Activated CD4-positive, alpha-beta T cell treated with anti-CD3 and anti-CD28 coated beads, Interleukin-2, amount 50 U/mL, for 4 hours (primary cell): Measurements from ENCODE around the gene ATP5F1D.

Experiments
- DNase-seq, 2 experiments: peaks; one replicate each; pipeline ENCODE4 v3.0.0-alpha.2; 2020

The ATP5F1D gene

DNA sequence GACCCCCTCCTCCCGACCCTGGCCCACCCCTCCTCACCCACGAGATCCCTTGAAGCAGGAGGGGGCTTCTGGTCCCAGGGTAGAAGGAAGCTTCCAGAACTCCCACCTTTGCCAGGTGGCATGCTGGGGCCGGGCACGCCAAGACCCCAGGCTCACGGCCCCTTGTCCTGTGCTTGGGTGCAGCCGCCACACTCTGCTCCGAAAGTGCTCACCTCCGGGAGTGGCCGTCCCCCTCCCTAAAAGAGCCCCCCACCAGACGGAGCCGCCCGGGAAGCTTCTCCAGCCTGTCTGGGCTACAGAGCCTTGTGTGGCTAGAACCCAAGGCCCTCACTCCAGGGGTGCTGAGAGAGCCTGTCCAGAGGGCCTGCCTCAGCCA lies 42.4 kb downstream of the ATP5F1D start:
- no peak for DNase-seq

DNA sequence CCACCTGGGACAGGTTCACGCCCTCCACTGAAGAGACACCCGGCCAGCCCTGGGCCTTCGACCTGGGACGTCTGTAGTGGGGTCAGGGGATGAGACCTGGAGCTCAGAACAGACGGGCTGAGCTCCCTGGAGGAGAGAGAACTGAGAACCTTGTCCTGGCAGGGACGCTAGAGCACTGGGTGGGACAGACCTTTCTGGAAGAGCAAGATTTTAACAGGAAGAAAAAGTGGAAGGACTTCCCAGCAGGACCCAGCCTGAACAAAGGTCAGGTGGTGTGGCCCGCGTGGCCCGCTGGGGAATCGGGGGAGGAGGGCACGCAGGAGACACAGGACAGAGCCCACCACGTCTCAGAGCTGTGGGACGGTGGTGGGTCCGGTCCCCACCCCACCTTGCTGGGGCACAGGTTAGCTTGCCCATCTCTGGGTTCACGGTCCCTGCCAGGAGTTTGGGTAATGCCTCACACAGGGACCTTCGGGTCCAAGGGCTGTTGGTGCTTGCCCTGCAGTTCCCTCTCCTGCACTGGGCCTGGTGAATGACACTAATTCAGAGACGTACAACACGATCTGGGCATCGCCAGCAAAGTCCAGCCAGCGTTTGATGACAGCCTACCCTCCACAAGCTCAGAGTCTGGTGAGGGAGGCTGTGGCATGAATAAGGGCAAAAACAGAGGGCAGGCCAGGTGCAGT lies 42.9 kb downstream of the ATP5F1D start:
- no peak for DNase-seq

DNA sequence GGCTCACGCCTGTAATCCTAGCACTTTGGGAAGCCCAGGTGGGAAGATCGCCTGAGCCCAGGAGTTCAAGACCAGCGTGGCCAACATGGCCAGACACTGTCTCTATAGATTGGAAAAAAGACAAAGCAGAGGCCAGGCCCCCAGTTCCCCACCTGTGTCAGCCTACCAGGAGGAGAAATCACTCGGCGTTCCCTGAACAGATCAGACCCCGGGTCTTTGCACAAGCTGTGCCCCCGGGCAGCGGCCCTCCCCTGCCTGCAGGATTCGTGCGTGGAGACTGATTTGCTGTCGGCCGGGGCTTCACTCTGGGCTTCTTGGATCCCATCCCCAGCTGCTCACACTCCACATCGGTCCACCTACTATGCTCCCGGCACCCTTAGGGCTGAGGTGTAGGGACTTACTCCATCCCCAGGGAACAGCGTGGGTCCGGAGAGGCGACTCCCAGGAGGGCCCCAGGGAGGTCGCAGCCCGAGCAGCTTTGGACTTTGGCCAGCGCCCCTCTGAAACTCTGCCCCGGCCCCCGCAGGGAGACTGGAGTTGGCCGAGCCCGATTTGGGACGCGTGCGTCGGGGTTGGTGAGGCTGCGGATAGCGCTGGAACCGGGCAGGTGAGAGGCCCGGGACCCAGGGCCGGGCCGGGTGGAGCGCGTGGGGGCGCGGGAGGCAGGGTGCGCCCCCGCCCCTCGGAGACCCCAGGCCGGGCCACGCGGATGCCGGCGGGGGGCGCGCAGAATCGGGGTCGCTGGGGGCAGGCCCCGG lies 43.6 kb downstream of the ATP5F1D start:
- no peak for DNase-seq

DNA sequence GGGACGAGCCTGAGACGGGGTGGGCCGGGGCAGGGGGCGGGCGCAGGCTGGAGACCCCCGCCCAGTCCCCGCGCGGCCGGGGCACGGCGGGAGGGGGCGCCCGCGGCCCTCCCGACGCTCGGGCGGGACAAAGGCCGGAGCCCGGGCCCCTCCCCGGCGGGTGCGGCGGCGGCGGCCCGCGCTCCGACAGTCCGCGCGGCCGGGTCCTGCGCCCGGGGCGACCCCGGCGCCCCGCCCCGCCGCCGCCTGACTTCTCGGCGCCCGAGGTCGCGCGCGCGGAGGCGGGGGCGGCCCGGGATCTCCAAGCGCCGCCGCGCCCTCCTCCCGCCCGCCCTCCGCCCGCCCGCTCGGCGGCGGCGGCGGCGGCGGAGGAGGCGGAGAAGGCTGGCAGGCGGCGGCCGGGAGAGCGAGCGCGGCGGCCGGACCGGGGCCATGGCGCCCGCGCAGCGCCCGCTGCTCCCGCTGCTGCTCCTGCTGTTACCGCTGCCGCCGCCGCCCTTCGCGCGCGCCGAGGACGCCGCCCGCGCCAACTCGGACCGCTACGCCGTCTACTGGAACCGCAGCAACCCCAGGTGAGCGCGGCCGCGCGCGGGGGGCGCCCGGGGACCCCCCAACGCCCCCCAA lies 44.3 kb downstream of the ATP5F1D start, which contains the start of gene EFNA2:
Gene EFNA2 (plus strand): TSS at position 137 of the 624 bp plus-strand sequence. CDS start 296 bp downstream, at position 433.
- DNase-seq, result no peak

DNA sequence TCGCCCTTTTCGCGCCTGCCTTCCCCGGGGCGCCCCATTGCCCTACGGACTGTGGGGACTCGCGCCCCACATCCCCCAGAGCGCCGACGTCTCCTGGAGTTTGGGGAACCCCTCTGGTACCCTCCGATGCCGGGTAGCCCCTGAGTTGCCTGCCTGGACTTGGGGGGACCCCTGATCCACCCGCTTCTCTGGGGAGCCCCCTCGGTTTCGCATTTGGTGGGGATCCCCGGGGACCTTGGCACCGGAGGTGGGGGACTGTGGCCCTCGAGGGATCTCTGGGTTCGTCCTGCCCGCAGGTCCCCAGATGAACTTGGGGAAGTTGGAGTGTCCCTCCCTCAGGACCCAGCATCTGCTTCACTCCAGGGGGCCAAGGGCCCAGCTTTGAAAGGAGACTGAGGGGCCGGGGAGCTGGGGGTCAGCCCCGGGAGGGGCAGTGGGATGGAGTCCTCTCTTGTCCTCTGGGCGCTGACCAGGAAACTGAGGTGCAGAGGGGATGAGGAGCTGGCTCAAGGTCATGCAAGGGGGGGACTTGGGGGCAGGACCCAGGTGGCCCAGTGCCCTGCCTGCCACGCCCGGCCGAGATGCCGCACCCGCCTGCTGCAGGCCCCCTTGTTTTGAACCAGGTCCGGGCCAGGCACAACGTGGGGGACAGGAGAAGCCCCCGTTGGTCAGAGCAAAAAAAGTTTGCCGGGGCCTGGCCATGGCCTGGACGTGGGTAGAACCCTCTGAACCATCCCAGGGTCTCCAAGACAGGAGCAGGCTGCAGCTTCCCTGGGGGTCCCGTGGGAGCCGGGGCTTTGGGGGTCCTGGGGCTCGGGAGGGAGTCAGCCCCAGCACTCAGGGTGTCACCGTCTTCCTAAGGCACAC lies 45.2 kb downstream of the ATP5F1D start:
- no peak for DNase-seq

DNA sequence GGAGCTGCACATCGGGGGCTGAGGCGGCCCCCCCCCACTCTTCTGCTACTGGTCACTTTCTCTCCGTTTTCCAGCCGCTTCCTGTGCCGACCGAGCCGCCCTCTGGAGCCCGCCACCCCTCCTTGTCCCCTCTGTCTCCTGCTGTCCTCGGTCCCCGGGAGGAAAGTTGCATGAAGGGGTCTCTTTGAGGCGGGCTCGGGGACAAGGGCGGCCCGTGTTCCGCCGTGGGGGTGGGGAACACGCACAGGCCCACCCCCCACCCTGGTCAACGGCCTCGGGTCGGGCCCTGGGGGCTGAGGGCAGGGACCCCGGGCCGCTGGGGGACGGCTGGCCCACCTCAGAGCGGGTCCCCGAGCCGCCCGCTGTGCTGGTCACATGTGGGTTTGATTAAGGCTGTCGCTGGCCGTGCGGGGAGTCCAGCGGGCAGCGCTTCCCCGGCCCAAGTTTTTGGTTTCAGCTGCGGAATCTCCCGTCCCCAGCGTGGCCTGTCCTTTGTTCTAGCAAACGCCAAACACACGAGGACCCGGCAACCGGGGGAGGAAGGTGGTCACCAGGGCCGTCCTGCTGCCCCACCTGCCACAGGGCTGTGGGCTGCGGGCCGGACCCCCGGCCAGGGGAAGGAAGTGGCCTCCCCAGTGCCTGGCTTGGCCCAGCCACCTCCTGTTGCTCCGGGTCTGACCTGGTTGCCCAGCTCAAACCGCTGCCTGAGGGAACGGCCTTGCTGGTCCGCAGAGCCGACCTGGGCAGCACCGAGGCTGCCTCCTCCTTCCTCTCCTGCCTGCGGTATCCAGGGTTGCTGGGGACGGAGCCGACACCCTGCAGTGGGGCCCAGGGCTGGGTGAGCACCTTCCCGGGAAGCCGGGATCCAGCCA lies 46.0 kb downstream of the ATP5F1D start:
- no peak for DNase-seq

DNA sequence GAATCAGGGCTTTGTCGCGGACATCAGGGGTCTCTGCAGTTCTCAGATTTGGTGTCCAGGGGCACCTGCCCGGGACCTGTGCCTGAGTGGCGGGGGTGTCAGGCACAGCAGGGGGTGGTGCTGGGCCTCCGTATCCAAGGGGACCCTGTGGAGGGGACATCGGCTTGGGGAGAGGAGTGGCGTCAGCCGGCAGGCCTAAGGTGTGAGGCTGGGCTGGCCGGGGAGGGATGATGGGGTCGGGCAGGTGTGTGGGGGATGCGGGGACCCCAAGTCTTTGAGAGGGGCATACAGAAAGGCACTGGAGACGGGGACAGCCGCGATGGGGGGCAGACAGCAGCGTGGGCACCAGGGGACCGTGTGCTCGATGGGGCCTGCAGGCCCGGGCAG lies 46.7 kb downstream of the ATP5F1D start:
- DNase-seq, result no peak

DNA sequence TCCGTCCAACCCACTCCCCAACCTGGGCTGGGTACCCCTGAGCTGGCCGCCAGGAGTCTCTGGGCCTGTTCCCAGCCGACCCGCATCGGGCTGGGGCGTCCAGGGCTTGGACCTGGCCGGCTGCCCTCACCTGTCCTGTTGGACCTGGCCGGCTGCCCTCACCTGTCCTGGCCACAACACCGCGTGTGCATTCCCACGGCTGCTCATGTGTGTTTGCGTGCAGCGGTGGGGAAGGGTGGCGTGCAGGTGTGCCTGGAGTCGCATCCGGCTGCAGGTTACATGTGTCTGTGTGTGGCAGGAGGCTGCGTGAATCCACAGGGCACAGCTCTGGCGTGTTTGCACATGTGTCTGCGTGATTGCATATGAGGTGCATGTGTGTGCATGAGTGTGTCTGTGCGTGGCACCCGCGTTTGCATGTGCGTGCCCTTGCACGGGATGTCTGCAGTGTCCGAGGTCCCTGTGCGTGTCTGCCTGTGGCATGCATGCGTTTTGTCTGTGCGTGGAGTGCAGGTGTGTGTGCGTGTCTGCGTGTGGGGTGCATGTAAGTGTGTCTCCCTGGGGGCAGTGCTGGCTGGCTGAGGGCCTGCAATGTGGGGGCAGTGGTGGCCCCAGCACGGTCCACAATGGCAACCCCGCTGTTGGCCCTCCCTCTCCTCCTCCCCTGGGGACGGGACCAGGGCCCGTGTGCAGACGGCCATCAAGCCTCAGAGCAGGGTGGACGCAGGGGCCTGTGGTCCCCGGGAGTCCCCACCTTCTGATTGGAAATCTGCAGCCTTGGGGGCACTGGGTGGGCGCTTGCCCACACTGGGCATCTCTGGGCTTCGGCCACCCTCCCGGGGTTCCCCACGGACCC lies 47.5 kb downstream of the ATP5F1D start:
- DNase-seq, result no peak

DNA sequence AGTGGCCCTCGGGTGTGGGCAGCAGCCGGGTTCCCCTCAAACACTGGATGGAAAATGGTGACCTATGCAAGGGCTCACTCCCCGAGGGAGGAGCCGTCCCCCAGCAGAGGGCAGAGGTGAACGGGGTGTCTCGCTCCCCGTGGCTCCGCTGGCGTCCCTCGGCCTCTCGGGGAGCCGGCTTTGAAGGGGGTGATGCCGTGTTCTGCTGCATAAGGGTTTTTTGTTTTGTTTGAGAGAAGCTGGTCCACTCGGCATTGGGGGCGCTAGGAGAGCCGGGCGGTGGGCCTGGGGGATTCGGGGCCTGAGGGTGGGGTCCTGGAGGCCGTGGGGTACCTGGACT lies 48.1 kb downstream of the ATP5F1D start:
- no peak for DNase-seq

DNA sequence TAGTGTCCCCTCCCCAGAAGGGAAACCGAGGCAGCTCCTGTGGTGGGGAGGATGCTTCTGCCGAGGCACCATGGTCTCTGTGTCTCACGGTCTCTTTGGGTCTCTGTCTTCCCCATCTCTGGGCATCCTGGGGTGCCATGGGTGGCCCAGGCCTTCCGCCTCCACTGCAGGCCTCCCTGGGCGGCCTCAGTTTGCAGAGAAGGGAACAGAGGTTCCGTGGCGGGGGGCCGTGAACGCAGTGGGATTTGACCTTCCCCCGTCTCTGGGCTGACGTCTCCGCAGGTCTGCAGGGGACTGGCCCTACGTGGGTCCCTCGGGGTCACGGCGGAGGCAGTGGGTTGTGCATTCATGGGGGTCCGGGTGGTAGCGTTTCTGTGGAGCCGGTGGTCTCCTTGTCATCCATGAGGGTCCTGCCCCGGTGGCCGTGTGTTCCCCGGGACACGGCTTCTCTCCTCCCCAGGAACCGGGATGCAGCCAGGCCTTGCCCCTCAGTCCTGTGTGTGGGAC lies 48.7 kb downstream of the ATP5F1D start:
- DNase-seq, result no peak

DNA sequence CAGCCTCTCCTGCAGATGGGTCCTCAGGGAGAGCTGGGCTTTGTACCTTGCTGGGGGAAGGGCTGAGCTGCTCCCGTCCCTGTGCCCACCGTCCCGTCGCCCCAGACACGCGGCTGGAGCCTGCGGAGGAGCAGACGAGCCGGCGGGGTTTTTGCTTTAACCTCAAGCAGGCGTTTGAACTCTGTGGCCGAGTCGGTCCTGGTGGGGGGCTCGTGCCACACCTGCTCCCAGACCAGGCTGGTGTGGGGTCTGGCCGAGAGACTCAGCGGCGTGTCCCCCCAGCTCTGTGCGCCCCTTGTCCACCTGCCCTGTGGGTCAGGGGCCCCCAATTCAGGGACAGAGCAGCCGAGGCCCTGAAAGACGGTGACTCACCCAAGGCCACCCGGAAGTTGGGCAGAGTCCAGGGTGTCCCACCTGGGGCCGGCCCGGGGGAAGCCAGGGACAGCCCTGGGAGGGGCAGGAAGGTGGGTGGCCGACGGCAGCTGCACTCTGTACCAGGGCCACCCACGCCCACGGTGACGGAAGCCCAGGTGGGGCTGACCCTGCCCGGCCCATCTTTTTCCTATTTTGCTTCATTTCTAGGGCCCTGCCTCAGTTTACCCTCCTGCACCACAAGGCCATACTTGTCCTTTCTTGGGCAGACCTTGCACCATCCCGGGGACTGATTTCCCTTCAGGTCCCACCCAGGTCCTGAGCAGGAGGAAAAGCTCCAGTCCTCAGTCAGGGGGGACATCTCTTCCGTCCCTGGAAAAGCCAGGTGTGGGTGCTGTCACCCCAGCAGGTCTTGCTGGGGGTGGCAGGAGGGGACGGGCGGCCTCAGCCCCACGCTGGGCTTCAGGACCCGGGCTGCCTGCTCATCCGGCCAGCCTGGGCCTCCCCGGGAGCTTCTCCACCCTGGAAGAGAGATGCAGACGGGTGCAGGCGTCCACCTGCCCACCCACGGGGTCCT lies 49.4 kb downstream of the ATP5F1D start:
- DNase-seq, result no peak

DNA sequence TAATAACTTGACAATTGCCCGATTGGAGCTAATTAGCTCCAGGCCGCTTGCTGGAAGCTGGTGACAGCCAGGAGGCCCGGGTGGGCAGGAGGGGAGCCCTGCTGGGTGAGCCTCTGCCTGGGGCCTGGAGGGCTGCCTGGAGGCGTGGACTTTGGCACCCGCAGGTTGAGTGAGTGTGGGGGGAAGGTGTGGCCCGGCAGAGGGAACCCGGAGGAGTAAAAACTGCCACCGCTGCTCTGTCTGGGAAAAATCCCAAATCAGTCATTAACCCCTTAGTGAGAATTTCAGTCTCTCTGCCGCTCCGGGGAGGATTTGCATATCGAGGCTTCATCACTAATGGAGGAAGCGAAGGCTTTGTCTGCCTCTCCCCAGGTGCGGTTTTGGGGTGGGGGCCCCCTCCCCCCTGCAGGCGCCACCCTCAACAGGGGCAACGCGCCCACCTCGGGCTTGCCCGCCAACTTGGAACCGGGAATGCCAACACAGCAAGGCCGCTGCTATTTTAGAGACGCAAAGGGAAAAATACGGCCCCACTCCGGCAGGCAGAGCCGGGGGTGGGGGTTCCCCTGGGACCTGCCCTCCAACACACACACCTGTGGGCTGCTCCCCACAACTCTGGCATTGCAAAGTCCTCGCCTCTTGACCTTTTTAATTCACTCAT lies 50.3 kb downstream of the ATP5F1D start:
- no peak for DNase-seq

DNA sequence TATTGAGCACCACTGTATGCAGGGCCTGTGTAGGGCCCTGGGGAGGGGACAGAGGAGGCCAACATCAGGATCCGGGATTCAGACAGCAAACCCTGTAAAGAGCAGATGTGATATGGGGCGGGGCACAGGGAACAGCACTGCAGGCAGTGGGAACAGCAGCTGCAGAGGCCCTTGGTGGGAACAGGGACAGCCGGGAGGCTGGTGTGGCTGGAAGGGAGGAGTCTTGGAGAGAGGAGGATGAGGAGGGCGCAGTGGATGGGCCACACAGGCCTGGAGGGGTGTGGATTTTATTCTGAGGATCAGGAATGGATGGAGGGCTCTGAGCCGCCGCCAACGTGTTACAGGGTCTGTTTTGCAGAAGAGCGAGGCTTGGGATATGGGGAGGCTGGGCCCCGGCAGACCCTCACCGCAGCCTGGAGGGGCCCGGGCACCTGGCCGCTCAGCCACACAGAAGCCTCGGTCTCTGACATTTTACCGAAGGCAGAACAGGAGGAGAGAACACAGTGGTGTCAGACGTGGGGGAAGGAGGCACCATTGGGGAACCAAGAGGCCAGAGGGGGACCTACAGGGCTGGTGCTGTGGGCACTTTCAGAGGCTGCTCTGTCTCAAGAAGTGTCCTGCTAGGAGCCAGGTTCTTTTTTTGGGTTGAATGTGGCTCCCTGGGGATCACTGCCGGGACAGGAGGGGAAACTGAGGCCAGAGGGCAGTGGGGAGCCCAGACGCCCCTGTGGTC lies 51.0 kb downstream of the ATP5F1D start:
- DNase-seq, result no peak

DNA sequence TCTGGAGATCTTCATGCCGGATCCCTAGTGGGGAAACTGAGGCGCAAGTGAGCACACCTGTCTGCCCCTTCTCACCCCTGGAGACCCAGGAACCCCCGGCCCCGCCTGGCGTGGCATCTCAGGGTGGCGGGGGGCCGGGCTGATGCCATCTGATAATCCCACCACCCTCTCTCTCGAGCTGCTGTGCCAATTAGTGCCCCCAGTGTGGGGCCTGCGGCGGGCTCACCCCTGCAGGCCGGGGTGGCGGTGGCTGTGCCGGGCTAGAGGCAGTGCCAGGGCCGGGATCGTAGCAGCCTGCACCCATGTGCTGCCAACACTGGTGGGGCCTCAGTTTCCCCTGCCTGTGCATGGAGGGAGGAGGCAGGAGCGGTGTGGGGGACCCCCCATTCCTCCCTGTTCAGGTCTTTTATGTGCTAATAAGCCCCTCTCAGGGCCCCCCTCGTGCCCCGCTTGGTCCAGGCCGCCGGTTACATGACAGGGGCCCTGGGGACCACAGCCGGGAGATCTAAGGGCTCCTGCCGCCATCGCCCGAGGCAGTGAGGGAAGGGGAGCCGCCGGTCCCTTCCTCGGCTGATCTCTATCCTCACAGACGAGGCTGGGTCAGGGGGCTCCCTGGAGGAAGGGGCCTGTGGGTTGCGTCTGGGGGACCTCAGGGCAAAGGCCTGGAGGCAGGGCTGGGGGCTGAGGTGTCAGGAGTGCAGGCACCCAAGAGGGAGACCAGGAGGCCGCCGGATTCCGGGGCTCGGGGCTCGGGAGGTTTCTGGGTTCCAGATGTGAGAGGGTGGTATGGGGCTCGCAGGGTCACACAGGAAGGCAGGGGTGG lies 52.4 kb downstream of the ATP5F1D start:
- no peak for DNase-seq
